Measurements from ENCODE around the gene CRYZL1.

Gene CRYZL1

DNA sequence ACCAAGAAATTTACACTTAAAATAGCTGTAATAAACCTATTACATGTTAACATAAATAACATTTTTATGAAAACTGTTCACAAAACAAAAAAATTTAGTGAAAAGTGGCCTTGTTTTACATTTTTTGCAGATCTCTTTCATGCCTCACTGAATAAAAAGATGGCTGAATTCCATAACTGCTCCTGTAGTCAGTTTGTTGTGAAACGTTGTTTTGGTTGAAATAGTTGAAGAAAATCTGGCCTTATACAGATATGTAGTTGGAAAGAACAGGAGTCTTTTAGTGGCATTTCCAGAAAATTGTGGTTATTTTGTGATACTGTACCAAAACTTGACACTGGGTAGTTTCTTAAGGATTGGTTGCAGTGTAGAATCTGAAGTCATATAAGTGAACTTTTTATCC, 18.9 kb upstream of the CRYZL1 start:
- no peak overlapping the region for H3K9ac ChIP-seq (ENCODE audit: low read depth, low read length)
- no peaks in the 10 kb centered on the region for H3K9me3 ChIP-seq (ENCODE audit: insufficient read depth, low read depth, low read length)
- H3K27ac ChIP-seq (ENCODE audit: low read length): no peak overlapping the region
- H3K4me1 ChIP-seq (ENCODE audit: insufficient read depth, low read length): peaks cover 15% of the 10 kb centered on the region
- H3K36me3 ChIP-seq (ENCODE audit: insufficient read depth, low read depth, low read length): no peaks in the 10 kb centered on the region
- no peaks in the 10 kb centered on the region for H3K27me3 ChIP-seq (ENCODE audit: insufficient read depth, low read length)
- no peak overlapping the region for H3K4me3 ChIP-seq (ENCODE audit: low read length)

DNA sequence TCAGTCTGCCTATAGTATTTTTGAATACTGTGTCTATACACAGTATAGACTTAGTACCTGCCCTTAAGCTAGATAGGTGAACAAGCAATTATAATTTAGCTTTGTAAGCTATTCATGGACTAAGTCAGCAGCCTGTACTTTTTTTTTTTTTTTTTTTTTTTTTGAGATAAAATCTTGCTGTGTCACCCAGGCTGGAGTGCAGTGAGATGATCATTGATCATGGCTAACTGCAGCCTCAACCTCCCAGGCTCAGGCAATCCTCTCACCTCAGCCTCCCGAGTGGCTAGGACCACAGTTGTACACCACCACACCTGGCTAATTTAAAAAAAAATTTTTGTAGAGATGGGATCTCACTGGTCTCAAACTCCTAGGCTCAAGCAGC, 18.0 kb upstream of the CRYZL1 start:
- peaks cover 20% of the 10 kb centered on the region for H3K4me1 ChIP-seq (ENCODE audit: insufficient read depth, low read length)
- H3K9ac ChIP-seq (ENCODE audit: low read depth, low read length): no peak overlapping the region
- H3K27ac ChIP-seq (ENCODE audit: low read length): no peak overlapping the region
- H3K4me3 ChIP-seq (ENCODE audit: low read length): no peak overlapping the region
- H3K36me3 ChIP-seq (ENCODE audit: insufficient read depth, low read depth, low read length): no peaks in the 10 kb centered on the region
- no peaks in the 10 kb centered on the region for H3K9me3 ChIP-seq (ENCODE audit: insufficient read depth, low read depth, low read length)
- H3K27me3 ChIP-seq (ENCODE audit: insufficient read depth, low read length): no peaks in the 10 kb centered on the region

DNA sequence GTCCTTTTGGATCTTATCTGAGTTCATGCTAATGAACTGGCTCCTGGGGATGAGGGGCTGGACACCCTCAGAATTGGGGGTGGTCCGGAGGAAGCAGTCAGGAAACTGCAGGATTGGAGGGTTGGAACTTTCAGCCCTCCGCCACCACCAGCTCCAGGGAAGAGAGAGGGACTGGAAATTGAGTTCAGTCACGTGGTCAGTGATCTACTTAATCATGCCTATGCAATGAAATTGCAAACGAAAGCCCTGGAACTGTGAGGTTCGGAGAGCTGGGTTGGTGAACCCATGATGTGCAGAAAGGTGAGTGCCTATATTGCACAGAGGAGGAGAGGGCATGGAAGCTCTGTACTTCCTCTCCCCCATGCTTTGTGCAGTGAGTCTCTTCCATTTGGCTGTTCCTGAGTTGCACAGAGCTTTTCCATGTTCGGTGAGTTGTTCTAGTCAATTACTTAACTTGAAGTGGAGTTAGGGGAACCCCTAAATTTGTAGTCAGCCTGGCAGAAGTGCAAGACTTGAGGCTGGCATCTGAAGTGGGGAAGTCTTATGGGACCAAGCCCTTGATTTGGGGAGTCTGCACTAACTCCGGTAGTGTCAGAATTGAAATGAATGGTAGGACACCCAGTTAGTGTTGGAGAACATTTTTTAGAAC, 17.5 kb upstream of the CRYZL1 start:
- H3K9me3 ChIP-seq (ENCODE audit: insufficient read depth, low read depth, low read length): no peaks in the 10 kb centered on the region
- H3K36me3 ChIP-seq (ENCODE audit: insufficient read depth, low read depth, low read length): no peaks in the 10 kb centered on the region
- peaks cover 25% of the 10 kb centered on the region for H3K4me1 ChIP-seq (ENCODE audit: insufficient read depth, low read length)
- no peak overlapping the region for H3K9ac ChIP-seq (ENCODE audit: low read depth, low read length)
- no peaks in the 10 kb centered on the region for H3K27me3 ChIP-seq (ENCODE audit: insufficient read depth, low read length)
- H3K27ac ChIP-seq (ENCODE audit: low read length): no peak overlapping the region
- no peak overlapping the region for H3K4me3 ChIP-seq (ENCODE audit: low read length)

DNA sequence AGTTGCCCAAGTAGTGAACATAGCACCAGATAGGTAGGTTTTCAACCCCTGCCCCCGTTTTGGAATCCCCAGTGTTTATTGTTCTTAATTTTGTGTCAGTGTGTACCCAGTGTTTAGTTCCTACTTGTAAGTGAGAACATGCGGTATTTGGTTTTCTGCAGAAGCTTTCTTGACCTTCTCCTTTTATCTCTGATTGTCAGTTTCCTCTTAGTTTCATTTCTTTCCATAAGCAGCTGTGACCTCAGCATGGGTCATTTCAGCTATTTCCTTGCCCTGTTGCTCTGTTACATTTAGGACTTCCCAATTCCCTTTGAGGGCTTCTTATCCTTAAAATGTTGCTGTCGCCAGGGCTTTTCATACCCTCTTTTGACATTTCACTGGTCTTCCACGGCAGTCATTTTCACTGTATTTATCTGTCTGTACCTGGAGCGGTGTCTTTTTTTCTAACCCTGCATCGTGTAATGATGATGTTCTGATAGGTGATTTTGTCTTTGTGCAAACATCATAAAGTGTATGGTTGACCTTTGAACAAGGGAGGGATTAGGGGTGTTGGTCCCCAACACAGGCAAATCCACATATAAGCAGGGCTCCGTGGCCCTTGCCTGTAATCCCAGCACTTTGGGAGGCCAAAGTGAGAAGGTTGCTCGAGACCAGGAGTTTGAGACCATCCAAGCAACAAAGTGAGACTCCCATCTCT, 15.7 kb upstream of the CRYZL1 start:
- Histone ChIP-seq H3K9me3 (ENCODE audit: insufficient read depth, low read depth, low read length) (no peaks in the 10 kb centered on the region), H3K4me1 (ENCODE audit: insufficient read depth, low read length) (peaks cover 27% of the 10 kb centered on the region), H3K27me3 (ENCODE audit: insufficient read depth, low read length) (no peaks in the 10 kb centered on the region), H3K27ac (ENCODE audit: low read length) (no peak overlapping the region), H3K4me3 (ENCODE audit: low read length) (no peak overlapping the region), H3K9ac (ENCODE audit: low read depth, low read length) (no peak overlapping the region), H3K36me3 (ENCODE audit: insufficient read depth, low read depth, low read length) (no peaks in the 10 kb centered on the region)

DNA sequence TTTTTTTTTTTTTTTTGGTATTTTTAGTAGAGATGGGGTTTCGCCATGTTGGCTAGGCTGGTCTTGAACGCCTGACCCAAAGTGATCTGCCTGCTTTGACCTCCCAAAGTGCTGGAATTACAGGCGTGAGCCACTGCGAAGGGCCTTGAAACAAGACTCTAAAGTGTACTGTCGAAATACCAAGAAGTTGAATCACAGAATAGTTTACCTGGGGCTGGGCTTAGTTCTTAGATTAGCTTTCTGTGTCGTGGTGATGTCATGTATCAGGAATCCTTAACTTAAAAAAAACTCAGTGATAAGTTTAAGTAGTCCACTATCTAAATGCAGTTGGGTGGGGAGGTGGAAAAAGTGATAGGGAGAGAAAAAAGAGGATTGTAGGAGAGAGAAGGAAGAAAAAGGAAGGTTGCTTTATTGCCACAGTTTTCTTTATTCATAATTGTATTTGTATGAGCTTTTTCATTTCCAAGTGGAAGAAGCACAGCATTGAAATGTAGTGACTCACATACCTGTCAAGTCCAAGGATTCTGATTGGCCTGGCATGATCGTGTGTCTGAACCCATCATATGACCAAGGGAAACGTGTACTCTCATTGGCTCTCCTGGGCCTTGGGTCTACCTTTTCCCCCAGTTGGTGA, 14.2 kb upstream of the CRYZL1 start:
- Histone ChIP-seq H3K9ac (ENCODE audit: low read depth, low read length) (no peak overlapping the region), H3K27me3 (ENCODE audit: insufficient read depth, low read length) (no peaks in the 10 kb centered on the region), H3K27ac (ENCODE audit: low read length) (no peak overlapping the region), H3K4me1 (ENCODE audit: insufficient read depth, low read length) (peaks cover 40% of the 10 kb centered on the region), H3K9me3 (ENCODE audit: insufficient read depth, low read depth, low read length) (no peaks in the 10 kb centered on the region), H3K36me3 (ENCODE audit: insufficient read depth, low read depth, low read length) (no peaks in the 10 kb centered on the region), H3K4me3 (ENCODE audit: low read length) (no peak overlapping the region)

DNA sequence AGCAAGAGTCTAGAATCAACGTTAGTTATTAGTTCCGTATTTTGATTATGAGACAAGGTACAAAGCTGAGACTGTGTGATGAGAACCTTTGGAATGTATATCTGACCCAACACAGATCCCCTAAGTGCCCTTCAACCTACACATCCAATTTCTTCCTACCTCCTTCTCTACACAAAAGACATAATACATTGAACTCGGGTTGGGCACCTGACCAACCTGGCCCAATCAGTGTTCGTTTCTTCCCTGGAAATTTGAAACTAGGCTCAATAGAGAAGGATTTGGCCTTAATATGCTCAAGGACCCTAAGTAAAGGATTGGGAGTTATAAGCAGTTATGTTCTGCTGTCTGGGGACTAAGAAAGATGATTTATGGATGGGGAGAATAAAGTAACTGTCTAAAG, 12.9 kb upstream of the CRYZL1 start:
- Histone ChIP-seq H3K4me3 (ENCODE audit: low read length) (no peak overlapping the region), H3K27me3 (ENCODE audit: insufficient read depth, low read length) (no peaks in the 10 kb centered on the region), H3K4me1 (ENCODE audit: insufficient read depth, low read length) (peaks cover 41% of the 10 kb centered on the region), H3K27ac (ENCODE audit: low read length) (no peak overlapping the region), H3K36me3 (ENCODE audit: insufficient read depth, low read depth, low read length) (no peaks in the 10 kb centered on the region), H3K9me3 (ENCODE audit: insufficient read depth, low read depth, low read length) (no peaks in the 10 kb centered on the region), H3K9ac (ENCODE audit: low read depth, low read length) (no peak overlapping the region)

DNA sequence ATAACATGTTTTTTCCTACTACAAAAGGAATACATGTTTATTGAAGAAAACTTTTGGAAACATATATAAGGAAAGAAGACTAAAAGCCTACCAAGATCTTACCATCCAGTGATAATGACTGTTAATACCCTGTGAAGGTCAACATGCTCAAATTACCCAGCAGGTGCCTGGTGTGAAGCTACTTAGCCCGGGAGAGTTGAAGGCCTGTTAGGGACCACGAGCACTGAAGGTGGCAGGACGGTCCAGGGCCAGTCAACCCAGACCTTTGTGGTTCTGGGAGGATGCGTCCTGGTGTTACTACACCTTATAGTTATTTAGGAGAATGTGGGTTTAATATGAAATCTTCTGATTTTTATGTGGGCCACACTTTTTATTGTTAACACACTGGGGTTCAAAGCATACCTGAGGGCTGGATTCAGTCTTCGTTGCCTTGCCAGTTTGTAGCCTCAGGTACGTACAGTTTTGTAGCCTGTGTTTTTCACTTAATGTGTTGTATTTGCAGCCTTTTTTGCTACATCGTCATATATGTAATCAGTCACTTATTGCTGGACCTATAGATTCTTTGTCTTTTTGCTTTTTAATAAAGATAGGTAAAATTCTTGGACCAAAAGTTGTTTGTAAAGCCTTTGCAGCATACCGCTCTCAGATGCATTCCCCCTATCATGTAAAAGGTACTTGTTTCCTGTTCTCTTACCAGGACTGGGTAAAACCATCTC, 10.6 kb upstream of the CRYZL1 start:
- no peak overlapping the region for H3K4me3 ChIP-seq (ENCODE audit: low read length)
- H3K27ac ChIP-seq (ENCODE audit: low read length): no peak overlapping the region
- H3K36me3 ChIP-seq (ENCODE audit: insufficient read depth, low read depth, low read length): no peaks in the 10 kb centered on the region
- no peaks in the 10 kb centered on the region for H3K27me3 ChIP-seq (ENCODE audit: insufficient read depth, low read length)
- H3K9me3 ChIP-seq (ENCODE audit: insufficient read depth, low read depth, low read length): no peaks in the 10 kb centered on the region
- no peak overlapping the region for H3K9ac ChIP-seq (ENCODE audit: low read depth, low read length)
- peaks cover 29% of the 10 kb centered on the region; the same call in 1 of the 2 replicates for H3K4me1 ChIP-seq (ENCODE audit: insufficient read depth, low read length)

DNA sequence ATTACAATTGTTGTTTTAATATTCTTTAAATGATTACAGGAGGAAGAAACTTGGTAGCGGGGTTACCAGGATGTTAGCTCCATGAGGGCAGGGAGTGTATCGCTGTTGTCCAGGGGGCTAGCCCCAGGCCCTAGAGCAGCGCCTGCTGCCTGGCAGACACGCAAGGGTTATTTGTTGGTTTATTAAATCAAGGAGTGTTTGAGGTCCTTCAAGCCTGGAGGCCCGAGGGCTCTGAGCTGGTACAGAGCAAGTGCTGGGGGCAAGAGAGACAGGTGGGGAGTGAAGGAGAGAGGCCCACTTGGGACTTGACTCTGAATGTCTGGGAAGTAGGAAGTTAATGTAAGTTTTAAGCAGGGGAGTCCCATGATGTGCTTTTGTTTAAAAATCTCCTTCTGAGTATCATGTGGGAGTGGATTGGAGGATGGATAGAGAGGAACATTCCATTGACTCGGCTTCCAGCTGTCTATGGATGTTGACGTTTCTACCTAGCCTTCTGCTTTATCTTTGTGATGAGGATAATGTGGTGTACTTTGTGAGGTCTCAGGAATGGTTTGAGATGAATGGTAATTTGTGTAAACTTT, 9.5 kb upstream of the CRYZL1 start:
- no peak overlapping the region for H3K27ac ChIP-seq (ENCODE audit: low read length)
- H3K4me3 ChIP-seq (ENCODE audit: low read length): no peak overlapping the region
- peaks cover 29% of the 10 kb centered on the region; the same call in 1 of the 2 replicates for H3K4me1 ChIP-seq (ENCODE audit: insufficient read depth, low read length)

DNA sequence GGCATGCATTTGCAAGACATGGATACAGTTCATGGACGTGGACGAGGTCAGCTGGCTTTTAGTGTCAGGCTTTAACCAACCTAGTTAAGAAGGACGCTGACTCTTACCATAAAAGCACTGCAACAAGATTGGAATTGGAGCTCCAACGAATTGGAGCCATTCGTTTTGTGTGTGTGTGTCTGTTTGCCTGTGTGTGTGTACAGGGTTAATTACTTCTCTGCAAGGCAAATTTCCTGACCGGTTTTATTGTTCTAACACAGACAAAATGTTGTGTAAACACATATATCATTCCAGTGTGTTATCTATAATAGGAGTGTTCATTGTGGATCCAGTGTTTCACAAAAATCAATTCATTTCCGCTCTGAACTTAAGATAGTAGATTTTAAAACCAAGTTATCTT, 8.7 kb upstream of the CRYZL1 start:
- Histone ChIP-seq H3K4me1 (ENCODE audit: insufficient read depth, low read length) (peaks cover 25% of the 10 kb centered on the region), H3K9ac (ENCODE audit: low read depth, low read length) (no peak overlapping the region), H3K27ac (ENCODE audit: low read length) (no peak overlapping the region)

More for the DNA sequence above, 9.5 kb upstream of the CRYZL1 start:
- Histone ChIP-seq H3K36me3 (ENCODE audit: insufficient read depth, low read depth, low read length) (no peaks in the 10 kb centered on the region), H3K27me3 (ENCODE audit: insufficient read depth, low read length) (no peaks in the 10 kb centered on the region), H3K9ac (ENCODE audit: low read depth, low read length) (no peak overlapping the region), H3K9me3 (ENCODE audit: insufficient read depth, low read depth, low read length) (no peaks in the 10 kb centered on the region)

DNA sequence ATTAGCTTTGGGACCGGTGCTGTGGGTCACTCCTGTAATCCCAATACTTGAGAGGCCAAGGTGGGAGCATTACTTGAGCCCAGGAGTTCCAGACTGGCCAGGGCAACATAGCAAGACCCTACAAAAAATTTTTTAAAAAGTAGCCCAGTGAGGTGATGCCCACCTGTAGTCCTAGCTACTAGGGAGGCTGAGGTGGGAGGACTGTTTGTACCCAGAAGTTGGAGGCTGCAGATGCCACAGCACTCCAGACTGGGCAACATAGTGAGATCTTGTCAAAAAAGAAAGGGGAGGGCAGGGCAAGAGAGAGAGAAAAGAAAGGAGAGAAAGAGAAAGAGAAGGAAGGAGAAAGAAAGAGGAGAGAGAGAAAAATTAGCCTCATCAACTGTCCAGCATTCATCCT, 7.0 kb upstream of the CRYZL1 start:
- H3K9me3 ChIP-seq (ENCODE audit: insufficient read depth, low read depth, low read length): no peaks in the 10 kb centered on the region
- no peak overlapping the region for H3K9ac ChIP-seq (ENCODE audit: low read depth, low read length)
- H3K36me3 ChIP-seq (ENCODE audit: insufficient read depth, low read depth, low read length): no peaks in the 10 kb centered on the region
- peaks cover 29% of the 10 kb centered on the region for H3K4me1 ChIP-seq (ENCODE audit: insufficient read depth, low read length)
- no peaks in the 10 kb centered on the region for H3K27me3 ChIP-seq (ENCODE audit: insufficient read depth, low read length)
- H3K4me3 ChIP-seq (ENCODE audit: low read length): no peak overlapping the region
- H3K27ac ChIP-seq (ENCODE audit: low read length): no peak overlapping the region

More for the DNA sequence above, 8.7 kb upstream of the CRYZL1 start:
- no peak overlapping the region for H3K4me3 ChIP-seq (ENCODE audit: low read length)
- no peaks in the 10 kb centered on the region for H3K36me3 ChIP-seq (ENCODE audit: insufficient read depth, low read depth, low read length)
- H3K27me3 ChIP-seq (ENCODE audit: insufficient read depth, low read length): no peaks in the 10 kb centered on the region
- H3K9me3 ChIP-seq (ENCODE audit: insufficient read depth, low read depth, low read length): no peaks in the 10 kb centered on the region

DNA sequence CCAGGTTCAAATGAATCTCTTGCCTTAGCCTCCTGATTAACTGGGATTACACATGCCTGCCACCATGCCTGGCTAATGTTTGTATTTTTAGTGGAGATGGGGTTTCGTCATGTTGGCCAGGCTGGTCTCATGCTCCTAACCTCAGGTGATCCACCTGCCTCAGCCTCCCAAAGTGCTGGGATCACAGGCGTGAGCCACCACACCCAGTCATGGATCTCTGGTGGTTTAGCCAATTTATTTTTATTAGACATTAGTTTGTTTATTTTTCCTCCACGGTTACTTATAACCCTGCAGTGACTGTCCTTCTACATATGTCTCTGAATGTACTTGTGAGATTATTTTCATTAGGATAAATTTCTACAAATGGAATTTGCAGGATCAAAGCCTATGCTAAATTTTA, 6.0 kb upstream of the CRYZL1 start:
- H3K36me3 ChIP-seq (ENCODE audit: insufficient read depth, low read depth, low read length): no peaks in the 10 kb centered on the region
- H3K9me3 ChIP-seq (ENCODE audit: insufficient read depth, low read depth, low read length): no peaks in the 10 kb centered on the region
- H3K27me3 ChIP-seq (ENCODE audit: insufficient read depth, low read length): no peaks in the 10 kb centered on the region
- H3K27ac ChIP-seq (ENCODE audit: low read length): no peak overlapping the region
- no peak overlapping the region for H3K9ac ChIP-seq (ENCODE audit: low read depth, low read length)
- peaks cover 29% of the 10 kb centered on the region for H3K4me1 ChIP-seq (ENCODE audit: insufficient read depth, low read length)
- H3K4me3 ChIP-seq (ENCODE audit: low read length): no peak overlapping the region

All from iPS-20b (cell line).